NCI-H1417 (cell line): Measurements from ENCODE around the gene BSDC1.

ENCODE experiments used
- DNase-seq, 3 experiments: peaks; one replicate each; lab custom pipeline; 2025; lab: John Stamatoyannopoulos, UW

BSDC1 gene

DNA sequence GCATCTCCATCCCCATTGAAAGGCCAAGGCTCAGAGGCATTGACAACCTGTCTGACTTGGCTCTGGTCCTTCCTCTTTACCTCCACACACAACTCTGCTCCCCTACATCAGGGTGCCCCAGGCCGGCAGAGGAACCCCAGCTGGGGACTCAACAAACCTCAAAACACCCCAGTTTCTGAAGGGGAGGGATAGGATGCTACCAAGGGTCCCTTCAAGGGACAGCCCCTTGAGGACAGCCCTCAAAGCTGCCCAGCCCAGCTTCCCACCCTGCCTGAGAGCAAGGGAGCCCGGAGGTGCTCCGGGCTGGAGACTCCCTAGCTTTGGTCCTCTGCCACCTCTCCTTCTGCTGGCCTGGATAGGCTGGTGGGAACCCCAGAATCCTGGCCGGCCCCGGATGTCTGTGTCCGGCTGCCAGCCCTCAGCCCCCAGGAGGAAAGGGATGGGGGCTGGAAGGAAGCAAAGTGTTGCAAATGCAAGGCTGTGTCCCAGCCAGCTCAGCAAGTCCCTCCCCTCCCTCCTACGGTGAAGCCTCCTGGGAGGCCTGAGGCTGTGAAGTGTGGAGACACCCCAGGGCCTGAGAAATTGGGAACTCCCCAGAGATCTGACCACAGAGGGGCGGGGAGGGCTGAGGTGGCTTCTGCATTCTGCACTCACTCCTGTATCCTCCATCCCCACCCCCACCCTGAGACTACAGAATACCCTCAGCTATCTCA is 57.1 kb downstream of the BSDC1 start:
- no peak for DNase-seq

DNA sequence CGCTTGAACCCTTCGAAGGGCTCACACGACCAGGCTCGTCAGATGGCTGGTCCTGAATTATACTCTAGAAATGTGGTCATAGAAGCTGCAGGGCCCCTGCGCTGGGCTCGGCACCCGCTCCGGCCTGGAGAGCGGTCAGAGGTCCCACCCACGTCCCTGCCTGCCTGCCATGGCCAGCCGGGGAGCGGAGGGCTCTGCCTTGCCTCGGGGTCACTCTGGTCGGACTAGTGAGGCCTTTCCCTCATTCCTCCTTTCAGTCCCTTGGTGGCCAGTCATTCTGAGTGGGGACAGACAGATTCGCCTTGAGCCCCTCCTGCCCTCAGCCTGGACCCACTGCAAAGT is 57.7 kb downstream of the BSDC1 start:
- no peak for DNase-seq

DNA sequence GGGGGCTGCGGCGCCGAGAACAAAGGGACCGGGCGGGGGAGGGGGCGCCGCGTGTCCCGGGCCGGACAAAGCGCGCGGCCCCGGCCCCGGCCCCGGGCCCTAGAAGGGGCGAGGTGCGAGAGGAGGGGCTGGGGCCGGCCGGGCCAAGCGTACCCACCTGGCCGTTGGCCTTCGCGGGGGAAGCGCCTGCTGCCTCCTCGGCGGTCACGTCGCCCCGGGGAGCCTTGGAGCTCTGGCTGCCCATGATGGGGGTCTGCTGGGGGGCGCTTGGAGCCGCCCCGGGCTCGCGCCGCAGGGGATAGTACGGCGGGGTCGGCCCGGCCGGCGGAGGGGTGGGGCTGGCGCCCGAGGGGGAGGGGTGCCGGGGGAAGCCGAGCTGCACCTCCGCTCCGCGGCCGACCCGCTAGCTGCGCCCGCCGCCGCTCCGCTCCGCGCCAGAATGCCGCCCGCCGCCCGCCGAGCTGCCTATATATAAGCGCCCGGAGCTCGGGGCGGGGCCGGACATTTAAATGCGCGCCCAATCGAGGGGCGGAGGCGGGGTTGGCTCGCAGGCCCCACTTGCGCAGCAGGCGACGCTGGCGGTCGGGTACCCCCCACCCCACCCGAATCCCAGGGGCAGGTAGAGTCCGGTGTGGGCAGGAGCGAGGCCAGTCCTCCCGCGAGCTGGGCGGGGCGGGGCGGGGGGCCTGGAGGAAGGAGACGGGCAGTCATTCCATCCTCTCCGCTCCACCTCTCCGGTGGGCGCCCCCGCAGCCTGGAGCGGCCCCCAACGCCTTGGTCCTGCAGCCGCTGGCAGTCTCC is 58.3 kb downstream of the BSDC1 start, which contains the start of gene MARCKSL1:
MARCKSL1 (minus strand) TSS at position 444 of the 801 bp plus-strand sequence; CDS start at position 244, 200 bp downstream.
- DNase-seq = peak; percentile 78 to 87 (median 83)

DNA sequence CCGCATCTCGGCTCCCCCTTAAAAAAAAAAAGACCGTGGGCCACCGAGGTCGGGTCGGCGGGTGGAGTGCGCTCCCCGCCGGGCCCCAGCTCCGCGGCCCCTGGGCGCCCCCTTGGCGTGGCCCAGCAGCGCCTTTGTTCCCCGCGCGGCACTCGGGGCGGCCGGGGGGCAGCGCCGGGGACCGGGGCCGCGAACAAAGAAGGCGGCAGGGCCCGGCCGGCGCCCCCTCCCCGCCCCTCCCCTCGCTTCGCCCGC is 58.8 kb downstream of the BSDC1 start:
- DNase-seq = no peak

DNA sequence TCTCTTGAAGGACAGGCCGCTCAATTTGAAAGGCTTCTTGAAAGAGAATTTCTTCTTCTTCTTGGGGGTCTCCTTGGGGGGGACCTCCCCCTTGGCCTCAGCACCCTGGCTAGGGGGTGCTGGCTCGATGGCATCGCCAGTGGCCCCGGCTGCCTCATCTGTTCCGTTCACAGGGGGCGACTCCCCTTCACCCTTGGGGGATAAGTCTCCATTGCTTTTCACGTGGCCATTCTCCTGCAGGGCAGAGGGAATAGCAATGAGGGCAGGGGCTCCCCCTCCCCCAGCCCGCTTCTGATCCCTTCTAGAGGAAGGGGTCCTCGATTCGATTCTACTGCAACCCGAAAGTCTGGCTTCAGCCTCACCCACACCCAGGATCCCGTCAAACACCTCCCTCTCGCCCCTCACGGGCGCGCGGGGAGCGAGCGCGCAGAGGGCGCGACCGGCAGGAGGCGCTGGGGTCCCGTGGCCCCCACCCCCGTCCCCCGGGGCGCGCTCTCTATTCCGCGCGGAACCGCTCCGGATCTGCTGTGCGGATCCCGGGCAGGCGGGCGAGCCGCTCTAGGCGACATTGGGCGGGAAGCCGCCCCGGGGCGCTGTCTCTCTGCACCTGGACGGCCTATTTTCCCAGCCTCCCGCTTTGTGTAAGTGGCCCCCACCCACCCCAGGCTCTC is 59.2 kb downstream of the BSDC1 start:
- DNase-seq = peak; percentile 64 to 69 (median 64)

DNA sequence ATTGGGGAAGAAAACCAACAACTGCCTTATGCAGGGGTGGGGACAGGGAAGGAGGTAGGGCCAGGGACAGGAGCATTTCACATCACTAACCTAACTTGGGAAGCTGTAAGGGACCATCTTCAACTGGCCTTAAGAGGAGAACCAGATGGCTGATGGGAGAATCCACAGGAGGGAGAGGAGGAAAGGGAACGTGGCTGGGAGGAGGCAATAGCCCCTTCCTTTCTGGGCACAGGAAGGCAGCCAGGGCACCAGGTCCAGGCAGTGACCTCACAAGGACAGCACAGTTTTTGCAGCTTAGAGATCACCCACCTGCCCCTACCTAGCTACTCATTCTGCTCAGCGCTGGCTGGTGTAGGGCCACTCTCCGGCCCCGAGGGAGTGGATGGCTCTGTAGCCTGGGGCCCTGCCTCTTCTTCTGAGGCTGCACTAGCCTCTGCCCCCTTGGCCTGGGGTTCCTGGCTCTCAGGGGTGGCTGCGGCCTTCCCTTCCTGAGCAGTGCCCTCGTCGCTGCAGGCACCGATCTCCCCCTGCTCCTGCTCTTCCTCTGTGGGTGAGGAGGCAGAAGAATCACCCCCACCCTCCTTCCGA is 59.9 kb downstream of the BSDC1 start:
- DNase-seq = peak in 1 of 3 experiments; percentile 56

DNA sequence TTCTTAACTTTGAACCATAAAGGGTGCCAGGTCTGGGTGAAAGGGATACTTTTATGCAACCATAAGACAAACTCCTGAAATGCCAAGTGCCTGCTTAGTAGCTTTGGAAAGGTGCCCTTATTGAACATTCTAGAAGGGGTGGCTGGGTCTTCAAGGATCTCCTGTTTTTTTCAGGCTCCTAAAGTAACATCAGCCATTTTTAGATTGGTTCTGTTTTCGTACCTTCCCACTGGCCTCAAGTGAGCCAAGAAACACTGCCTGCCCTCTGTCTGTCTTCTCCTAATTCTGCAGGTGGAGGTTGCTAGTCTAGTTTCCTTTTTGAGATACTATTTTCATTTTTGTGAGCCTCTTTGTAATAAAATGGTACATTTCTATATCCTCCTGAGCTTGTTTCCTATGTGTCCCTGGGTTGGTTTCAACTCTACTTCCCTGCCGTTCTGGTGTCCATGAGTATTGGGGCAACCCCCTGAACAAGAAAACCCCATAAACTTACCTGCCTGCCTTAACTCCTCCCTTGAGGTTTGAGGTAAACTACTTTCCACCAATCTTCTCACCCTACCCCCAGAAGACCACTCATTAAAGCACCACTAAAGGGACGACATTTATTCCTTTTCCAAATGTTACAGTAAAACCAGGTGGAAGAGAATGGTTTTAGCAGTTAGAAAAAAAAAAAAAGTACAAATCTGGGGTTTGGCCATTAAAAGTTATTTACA is 60.8 kb downstream of the BSDC1 start:
- DNase-seq = no peak

DNA sequence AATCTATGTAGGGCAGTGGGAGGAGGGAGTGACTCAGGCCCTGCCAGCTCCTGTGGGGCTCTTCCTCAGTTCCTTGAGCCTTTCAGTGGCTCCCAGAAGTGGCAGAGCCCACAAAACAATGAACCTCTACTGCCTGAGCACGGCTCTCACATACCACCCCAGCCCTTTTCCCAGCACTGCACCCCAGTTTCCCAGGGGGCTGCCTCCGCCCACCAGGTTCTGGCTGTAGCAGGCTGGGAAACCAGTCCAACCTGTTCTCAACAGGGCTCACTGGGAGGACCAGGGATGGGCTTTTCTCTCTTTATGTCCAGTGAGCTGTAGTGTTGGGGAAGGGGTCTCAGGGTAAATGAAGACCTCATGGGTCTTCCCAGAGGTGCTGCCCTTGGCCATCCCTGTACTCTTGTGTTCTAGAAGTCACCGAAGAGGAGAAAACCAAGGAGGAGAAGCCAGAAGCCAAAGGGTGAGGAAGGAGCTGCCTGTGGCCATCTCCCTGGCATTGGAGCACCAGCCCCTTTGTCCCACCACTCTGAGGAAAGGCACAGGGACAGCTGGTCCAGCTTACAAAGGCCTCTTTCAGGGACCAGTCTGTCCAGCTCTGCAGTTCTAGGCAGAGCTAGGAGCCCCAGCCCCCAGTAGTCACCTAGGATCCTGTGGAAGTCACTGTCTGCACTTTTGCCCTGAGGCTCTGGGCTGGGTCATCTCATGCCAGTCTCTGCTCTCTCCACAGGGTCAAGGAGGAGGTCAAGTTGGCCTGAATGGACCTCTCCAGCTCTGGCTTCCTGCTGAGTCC is 61.8 kb downstream of the BSDC1 start:
- peak in 1 of 3 experiments; percentile 44 for DNase-seq

DNA sequence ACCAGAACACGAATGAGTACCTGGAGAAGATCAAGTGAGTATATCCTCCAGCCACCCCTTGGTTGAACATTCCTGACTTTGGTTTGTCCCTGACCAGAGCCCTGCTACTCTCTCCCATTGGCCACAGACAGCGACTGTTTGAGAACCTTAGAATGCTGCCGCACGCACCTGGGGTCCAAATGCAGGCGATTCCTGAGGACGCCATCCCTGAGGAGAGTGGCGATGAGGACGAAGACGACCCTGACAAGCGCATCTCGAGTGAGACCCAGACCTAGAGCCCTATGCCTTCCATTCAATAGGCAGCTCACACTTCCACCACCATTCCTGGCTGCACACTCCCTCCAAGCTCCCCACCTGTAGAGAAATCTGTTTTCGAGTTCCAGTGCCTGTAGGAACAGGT is 62.7 kb downstream of the BSDC1 start:
- DNase-seq = peak in 1 of 3 experiments; percentile 25

DNA sequence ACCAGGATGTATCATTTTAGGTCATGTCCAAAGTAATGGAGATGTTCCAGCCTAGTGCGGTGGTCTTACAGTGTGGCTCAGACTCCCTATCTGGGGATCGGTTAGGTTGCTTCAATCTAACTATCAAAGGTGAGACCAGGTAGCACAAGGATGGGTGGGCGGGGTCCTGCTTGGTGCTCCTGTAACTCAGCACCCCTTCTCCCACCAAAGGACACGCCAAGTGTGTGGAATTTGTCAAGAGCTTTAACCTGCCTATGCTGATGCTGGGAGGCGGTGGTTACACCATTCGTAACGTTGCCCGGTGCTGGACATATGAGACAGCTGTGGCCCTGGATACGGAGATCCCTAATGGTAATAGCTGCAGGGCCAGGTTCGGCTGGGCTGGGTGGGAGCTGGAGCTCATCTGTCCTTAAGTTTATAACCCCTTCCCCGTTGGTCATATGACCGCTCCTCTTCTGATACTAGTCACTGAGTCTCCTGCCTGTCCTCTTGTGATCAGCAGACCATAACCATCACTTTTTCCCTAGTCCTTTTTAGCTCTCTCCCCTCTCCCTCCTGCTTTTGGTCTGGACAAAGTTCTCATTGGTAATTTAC is 63.6 kb downstream of the BSDC1 start:
- no peak for DNase-seq

DNA sequence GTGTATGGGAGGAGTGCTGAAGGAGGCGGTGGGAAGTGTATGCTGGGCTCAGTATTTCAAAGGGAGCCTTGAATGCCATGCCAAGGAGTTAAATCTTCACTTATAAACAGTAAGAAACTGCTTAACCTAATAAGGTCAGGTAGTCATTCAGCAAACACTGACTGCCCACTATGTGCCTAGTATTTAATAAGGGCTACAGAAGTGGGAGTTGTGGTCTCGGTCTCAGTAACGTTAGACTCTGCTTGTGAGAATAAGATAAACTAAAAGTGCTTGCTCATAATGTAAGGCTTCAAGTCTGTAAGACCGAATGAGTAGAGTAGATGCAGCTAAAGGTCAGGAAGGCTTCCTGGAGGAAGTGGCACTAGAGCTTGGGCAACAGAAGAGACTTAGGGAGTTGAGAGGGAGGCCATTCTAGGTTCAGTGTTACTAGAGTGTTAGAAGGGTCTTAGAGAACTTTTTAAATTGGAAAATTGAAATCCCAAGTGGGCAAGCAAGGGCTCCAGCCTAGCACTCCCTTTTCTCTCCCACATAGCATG is 64.2 kb downstream of the BSDC1 start:
- no peak for DNase-seq

DNA sequence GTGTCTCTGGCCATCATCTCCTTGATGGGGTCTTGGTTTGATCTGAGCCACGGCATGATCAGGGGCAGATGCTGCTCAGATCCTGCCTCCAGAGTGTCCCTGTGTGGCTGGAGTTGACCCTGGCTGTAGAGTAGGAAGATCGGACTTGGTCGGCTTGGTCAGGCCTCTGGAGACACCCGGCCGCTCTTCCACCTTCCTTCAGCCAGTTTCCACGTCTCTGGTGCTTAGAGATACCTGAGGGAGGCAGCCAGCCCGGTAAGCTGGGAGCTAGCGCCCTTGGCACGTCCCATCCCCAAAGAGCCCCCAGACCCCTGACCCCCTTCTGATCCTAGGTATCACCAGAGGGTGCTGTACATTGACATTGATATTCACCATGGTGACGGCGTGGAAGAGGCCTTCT is 67.0 kb downstream of the BSDC1 start:
- DNase-seq = no peak

DNA sequence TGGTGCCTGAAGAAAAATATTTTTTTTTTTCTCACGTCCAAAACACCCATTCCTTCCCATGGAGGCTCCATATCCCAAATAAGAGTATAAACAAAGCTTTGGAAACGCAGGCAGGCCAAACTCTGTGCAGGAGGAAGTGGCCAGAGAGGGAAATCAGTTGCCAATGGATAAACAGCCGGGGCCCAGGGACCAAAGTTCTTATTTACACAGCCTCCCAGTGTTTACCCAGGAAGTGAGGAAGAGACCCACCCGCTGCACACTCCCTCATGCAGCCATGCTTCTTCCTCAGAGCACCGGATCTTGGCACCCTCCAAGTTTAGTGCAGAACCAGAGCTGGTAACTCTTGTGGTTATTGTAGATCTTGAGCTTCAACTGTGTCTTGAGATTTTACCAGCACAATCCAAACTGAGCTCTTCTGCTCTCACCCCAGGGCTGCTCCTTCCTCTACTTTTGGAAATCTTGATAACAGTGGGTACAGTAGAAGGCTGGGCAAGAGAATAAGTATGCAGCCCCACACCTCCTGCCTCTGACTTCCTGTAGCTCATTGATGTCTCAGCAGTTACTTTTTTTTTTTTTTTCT is 72.4 kb downstream of the BSDC1 start:
- no peak for DNase-seq

DNA sequence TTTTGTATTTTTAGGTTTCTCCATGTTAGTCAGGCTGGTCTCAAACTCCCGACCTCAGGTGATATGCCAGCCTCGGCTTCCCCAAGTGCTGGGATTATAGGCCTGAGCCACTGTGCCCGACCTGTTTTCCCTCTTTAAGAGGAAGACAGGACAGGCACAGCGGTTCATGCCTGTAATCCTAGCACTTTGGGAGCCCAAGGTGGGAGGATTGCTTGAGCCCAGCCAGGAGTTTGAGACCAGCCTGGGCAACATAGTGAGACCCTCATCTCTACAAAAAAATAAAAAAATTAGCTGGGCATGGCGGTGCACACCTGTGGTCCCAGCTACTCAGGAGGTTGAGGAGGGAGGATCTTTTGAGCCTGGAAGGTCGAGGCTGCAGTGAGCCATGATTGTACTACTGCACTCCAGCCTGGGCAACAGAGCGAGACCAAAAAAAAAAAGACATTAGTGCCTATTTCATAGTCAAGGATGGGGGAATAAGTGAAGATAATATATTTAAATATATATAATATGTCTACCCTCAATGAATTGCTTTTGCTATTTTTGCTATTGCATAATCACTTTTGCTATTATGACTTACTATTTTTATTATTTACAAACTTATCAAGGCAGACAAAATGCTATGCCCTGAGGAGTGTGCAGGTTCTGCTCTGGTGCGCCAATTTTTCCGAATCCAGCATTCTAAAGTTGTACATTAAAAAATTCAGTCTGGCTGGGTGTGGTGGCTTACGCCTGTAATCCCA is 75.9 kb downstream of the BSDC1 start:
- no peak for DNase-seq

DNA sequence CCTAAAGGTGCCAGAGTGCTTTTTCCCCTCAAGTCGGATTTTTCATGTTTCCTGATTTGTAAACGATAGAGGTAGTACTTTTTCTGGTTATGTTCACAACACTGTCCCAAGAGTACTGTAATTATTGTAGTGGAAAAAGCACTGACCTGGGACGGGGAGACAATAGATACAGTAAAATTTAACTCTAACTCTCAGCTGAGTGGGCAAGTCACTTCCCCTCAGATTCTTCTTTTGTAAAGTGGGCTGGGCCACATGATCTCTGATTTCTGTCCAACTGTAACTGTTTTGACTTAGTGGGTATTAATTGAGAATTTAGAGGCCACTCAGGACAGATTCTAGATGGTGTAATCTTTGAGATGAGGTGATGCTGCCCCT is 77.4 kb downstream of the BSDC1 start:
- DNase-seq = no peak
